MM.1S (cell line): ENCODE measurements around the gene NFATC1.

ENCODE experiments used
- DNase-seq: peaks from one replicate; pipeline ENCODE4 v3.0.0-alpha.2; 2015
- H2AFZ ChIP-seq: fragments of 300-600 bp; sonication (generic); 2 replicates; pipeline ENCODE4 v1.6.0; 2016; ENCODE audit warnings: antibody characterized with exemption, low read length
- H3F3A ChIP-seq: fragments of 300-600 bp; sonication (generic); 2 replicates; pipeline ENCODE4 v1.6.1; 2016; ENCODE audit warnings: mild to moderate bottlenecking, antibody characterized with exemption, low read length, moderate library complexity, mixed read lengths; ENCODE audit not compliant: insufficient read depth
- H3K27ac ChIP-seq: fragments of 300-600 bp; sonication (generic); 2 replicates; pipeline ENCODE4 v1.5.1; 2016; ENCODE audit warnings: mild to moderate bottlenecking, low read length
- H3K27me3 ChIP-seq: fragments of 300-600 bp; sonication (generic); replicated peaks from 2 replicates; pipeline ENCODE4 v1.6.0; 2016; ENCODE audit warnings: low read length; ENCODE audit not compliant: insufficient read depth
- H3K36me3 ChIP-seq: fragments of 300-600 bp; sonication (generic); replicated peaks from 2 replicates; pipeline ENCODE4 v1.6.1; 2016; ENCODE audit warnings: mild to moderate bottlenecking, low read length, mixed read lengths; ENCODE audit not compliant: insufficient read depth
- H3K4me1 ChIP-seq: fragments of 300-600 bp; sonication (generic); 2 replicates; pipeline ENCODE4 v1.6.1; 2016; ENCODE audit warnings: low read length, mixed read lengths
- H3K4me2 ChIP-seq: fragments of 300-600 bp; sonication (generic); 2 replicates; pipeline ENCODE4 v1.6.0; 2016; ENCODE audit warnings: low read depth, low read length
- H3K4me3 ChIP-seq: fragments of 300-600 bp; sonication (generic); 2 replicates; pipeline ENCODE4 v1.5.1; 2016; ENCODE audit warnings: low read length, mixed read lengths
- H3K79me2 ChIP-seq: fragments of 300-600 bp; sonication (generic); 2 replicates; pipeline ENCODE4 v1.6.1; 2016; ENCODE audit warnings: mixed run types, low read length, mixed read lengths
- H3K9ac ChIP-seq: fragments of 300-600 bp; sonication (generic); 2 replicates; pipeline ENCODE4 v1.6.1; 2016; ENCODE audit warnings: low read length, mixed read lengths
- H3K9me2 ChIP-seq: fragments of 300-600 bp; sonication (generic); replicated peaks from 2 replicates; pipeline ENCODE4 v1.6.1; 2016; ENCODE audit warnings: mild to moderate bottlenecking, low read length, mixed read lengths; ENCODE audit not compliant: insufficient read depth
- H3K9me3 ChIP-seq: fragments of 300-600 bp; sonication (generic); replicated peaks from 2 replicates; pipeline ENCODE4 v1.6.1; 2016; ENCODE audit warnings: mild to moderate bottlenecking, low read length, mixed read lengths; ENCODE audit not compliant: insufficient read depth
- H4K20me1 ChIP-seq: fragments of 300-600 bp; sonication (generic); 2 replicates; pipeline ENCODE4 v1.6.1; 2016; ENCODE audit warnings: mild to moderate bottlenecking, low read length, moderate library complexity, mixed read lengths; ENCODE audit not compliant: insufficient read depth
- EZH2 ChIP-seq: fragments of 300-600 bp; sonication (generic); optimal IDR thresholded peaks from 2 replicates; pipeline ENCODE3; 2017; ENCODE audit warnings: low read depth, mild to moderate bottlenecking, antibody characterized with exemption, low read length, mixed read lengths
- EZH2phosphoT487 ChIP-seq: fragments of 300-600 bp; sonication (generic); IDR thresholded peaks from 2 replicates; pipeline ENCODE4 v1.6.1; 2018; ENCODE audit warnings: antibody characterized with exemption, low read length
- TF ChIP-seq, protein P1 (sequence below): fragments of 300-600 bp; sonication (generic); IDR thresholded peaks from 2 replicates; pipeline ENCODE4 v1.5.1; 2016; ENCODE audit warnings: antibody characterized with exemption, low read length, mixed read lengths

Gene NFATC1

DNA sequence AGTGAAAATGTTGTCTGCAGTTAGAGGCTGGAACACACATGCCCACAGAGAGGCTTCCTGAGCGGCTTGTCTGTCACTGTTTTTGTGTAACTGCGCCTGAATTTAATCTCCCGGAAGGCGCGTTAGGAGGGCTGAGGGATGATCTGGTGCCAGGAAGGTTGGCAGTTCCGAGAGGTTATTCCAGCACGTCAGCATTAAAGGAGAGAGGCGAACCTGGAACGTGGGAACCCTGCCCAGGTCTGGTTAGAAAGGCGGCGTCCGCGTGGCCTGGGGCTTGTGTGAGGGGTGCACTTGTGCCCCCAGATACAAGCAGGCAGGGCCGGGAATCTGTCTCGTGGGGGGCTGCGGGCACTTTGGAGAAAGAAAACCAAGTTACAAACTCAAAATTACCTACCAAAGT lies 75.3 kb downstream of the NFATC1 start:
- H3K9me3 ChIP-seq, result no peaks in the 10 kb centered on the region
- H3K79me2 ChIP-seq, result no peaks in the 10 kb centered on the region
- no peaks in the 10 kb centered on the region for H3K9me2 ChIP-seq
- H3K4me1 ChIP-seq, result no peaks in the 10 kb centered on the region
- no peaks in the 10 kb centered on the region for H3K36me3 ChIP-seq
- DNase-seq, result no peak
- H3F3A ChIP-seq, result no peaks in the 10 kb centered on the region
- no peaks in the 10 kb centered on the region for H3K27me3 ChIP-seq
- H3K27ac ChIP-seq, result no peak overlapping the region
- no peak overlapping the region for H3K4me3 ChIP-seq
- TF ChIP-seq EZH2 (no peak), EZH2phosphoT487 (no peak)
- TF ChIP-seq, protein P1, sequence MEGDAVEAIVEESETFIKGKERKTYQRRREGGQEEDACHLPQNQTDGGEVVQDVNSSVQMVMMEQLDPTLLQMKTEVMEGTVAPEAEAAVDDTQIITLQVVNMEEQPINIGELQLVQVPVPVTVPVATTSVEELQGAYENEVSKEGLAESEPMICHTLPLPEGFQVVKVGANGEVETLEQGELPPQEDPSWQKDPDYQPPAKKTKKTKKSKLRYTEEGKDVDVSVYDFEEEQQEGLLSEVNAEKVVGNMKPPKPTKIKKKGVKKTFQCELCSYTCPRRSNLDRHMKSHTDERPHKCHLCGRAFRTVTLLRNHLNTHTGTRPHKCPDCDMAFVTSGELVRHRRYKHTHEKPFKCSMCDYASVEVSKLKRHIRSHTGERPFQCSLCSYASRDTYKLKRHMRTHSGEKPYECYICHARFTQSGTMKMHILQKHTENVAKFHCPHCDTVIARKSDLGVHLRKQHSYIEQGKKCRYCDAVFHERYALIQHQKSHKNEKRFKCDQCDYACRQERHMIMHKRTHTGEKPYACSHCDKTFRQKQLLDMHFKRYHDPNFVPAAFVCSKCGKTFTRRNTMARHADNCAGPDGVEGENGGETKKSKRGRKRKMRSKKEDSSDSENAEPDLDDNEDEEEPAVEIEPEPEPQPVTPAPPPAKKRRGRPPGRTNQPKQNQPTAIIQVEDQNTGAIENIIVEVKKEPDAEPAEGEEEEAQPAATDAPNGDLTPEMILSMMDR, result no peak
- no peak overlapping the region for H3K4me2 ChIP-seq
- H3K9ac ChIP-seq, result no peak overlapping the region
- H4K20me1 ChIP-seq, result no peaks in the 10 kb centered on the region
- H2AFZ ChIP-seq, result no peak overlapping the region

DNA sequence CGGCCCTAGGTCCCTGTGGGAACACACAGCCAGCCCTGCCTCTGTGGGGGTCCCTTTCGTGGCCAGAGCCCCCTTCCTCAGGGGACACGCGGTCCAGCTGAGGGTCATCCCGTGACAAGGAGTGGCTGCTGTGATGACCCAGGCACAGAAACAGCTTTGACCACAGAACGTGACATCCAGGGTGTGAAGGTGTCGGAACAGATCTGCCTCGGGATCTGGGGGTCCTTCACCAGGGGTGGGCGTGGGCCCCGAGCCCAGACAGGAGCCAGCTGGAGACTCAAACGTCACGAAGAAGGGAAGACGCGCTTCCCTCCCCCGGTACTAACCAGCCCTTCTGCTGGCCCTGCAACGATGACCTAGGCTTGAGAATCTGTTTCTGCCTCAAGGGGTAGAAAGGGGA lies 75.9 kb downstream of the NFATC1 start:
- no peaks in the 10 kb centered on the region for H3K4me1 ChIP-seq
- no peaks in the 10 kb centered on the region for H3K9me3 ChIP-seq
- H3K27ac ChIP-seq, result no peak overlapping the region
- H3F3A ChIP-seq, result no peaks in the 10 kb centered on the region
- no peak for DNase-seq
- no peaks in the 10 kb centered on the region for H3K27me3 ChIP-seq
- no peaks in the 10 kb centered on the region for H3K36me3 ChIP-seq
- no peaks in the 10 kb centered on the region for H4K20me1 ChIP-seq
- H3K9me2 ChIP-seq, result no peaks in the 10 kb centered on the region
- no peaks in the 10 kb centered on the region for H3K79me2 ChIP-seq
- H3K4me3 ChIP-seq, result no peak overlapping the region
- H3K4me2 ChIP-seq, result no peak overlapping the region
- no peak overlapping the region for H2AFZ ChIP-seq
- H3K9ac ChIP-seq, result no peak overlapping the region
- TF ChIP-seq, protein P1, result no peak
- TF ChIP-seq EZH2, result no peak
- TF ChIP-seq EZH2phosphoT487, result no peak

DNA sequence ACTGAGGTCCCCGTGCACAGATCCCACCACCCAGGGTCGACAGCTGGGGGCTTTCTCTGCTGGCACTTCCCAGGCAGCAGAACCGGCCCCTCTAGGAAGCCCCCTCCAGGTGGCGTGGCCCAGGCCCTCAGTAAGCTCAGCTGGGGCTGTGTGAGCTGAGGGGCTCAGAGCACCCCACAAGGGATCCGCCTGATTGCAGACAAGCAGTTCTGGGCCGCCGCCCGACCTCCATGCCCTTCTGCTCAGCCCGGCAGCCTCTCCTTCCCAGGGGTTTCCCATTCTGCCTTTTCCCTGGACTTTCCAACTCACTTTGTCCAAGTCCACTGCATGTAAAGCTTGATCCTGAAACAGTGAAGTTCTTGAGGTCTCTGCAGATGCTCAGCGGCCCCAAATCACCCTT lies 76.4 kb downstream of the NFATC1 start:
- Histone ChIP-seq H3K9me3 (no peaks in the 10 kb centered on the region), H3K4me3 (no peak overlapping the region), H3K9me2 (no peaks in the 10 kb centered on the region), H2AFZ (no peak overlapping the region), H4K20me1 (no peaks in the 10 kb centered on the region), H3K79me2 (no peaks in the 10 kb centered on the region), H3K9ac (no peak overlapping the region), H3F3A (no peaks in the 10 kb centered on the region), H3K36me3 (no peaks in the 10 kb centered on the region), H3K4me2 (no peak overlapping the region), H3K27ac (no peak overlapping the region), H3K27me3 (no peaks in the 10 kb centered on the region), H3K4me1 (no peaks in the 10 kb centered on the region)
- TF ChIP-seq EZH2, result no peak
- TF ChIP-seq, protein P1, result no peak
- no peak for TF ChIP-seq EZH2phosphoT487
- no peak for DNase-seq
